ENCODE results near the gene SLCO2A1.

DNA sequence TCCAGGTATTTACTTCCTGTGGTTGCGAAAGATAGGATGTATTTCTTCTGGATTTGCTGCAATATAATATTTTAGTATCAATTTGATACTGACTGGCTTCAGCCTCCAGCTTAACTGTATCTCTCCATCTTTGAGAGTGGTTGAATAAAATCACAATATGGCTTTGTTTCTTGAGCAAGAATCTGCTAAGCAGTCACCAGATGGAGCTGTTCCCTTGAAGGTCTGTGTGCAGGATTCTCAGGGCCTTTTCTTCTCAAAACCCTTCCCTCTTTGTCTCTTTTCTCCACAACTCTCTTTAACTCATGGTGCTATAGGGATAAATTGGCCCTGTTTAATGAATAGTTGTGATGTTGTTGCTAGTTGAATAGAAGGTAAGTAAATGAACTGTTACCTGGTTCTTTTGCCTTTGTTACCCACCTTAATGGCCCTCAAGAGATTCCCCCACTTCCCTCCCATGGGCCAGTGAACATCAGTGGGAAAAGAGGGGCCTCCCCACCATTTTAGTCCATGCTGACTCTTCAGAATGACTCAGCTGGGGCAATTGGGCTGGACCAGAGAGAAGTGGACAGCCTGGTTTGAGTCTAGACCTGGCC lies 99.3 kb downstream of the SLCO2A1 start:
- no peak for TF ChIP-seq SUZ12 (IDR thresholded peaks at IDR 0.05; ENCODE audit: extremely low read depth, insufficient read depth, insufficient read length)
- TF ChIP-seq YY1 (IDR thresholded peaks at IDR 0.05; ENCODE audit: insufficient read depth, insufficient read length) = no peak

All from NT2/D1 (cell line).